Activated T-helper 9 cell treated with anti-CD3 and anti-CD28 coated beads, Interleukin-2, amount 50 U/mL, for 16 hours (primary cell): ENCODE measurements around the gene PDGFD.

Source experiments
- DNase-seq: peaks from one replicate; pipeline ENCODE4 v3.0.0-alpha.2; 2020; ENCODE audit warnings: low read depth

PDGFD gene

GRCh38 chr11:103883856-103884255 lies 280.1 kb downstream of the PDGFD start:
- DNase-seq, result no peak

GRCh38 chr11:103883291-103883690 lies 280.7 kb downstream of the PDGFD start:
- DNase-seq, result no peak

GRCh38 chr11:103881584-103881983 lies 282.4 kb downstream of the PDGFD start:
- no peak for DNase-seq

GRCh38 chr11:103880968-103881367 lies 283.0 kb downstream of the PDGFD start:
- DNase-seq, result no peak

DNA sequence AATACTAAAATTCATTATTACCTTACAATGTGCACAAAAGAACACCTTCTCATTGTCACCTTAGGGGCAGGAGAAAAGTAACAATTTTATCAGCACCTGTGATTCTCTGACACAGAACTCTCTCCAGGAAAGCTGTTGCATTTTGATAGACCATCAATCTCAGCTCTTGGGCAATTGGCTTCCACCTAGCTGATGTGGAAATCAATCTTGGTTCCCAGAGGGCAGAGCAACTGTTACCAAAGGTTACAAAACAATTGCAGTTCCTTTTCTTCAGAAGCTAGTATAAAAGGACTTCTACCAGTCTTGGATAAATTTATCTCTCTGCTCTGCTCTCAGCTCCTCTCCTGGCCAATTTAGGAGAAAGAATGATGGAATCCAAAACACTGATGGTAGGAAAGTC lies 285.3 kb downstream of the PDGFD start:
- DNase-seq, result no peak

DNA sequence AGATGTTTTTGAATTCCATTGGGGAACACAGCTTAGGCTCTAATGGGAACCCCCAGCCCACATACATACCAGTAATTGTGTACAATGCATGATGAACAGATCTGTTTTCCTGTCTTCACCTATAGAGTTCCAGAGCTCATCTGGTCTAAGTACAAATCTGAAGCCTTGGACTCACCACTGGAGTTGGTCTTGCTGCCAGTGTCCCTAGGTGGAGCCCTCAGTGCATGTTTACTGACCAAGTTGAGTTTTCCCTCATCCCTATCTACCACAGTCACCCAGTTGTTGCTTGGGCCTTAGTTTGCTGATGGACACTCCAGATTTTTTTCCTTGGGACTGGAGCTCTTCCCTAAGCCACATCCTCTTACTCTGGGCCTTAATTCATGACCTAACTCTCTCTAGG lies 286.7 kb downstream of the PDGFD start:
- no peak for DNase-seq

- no peak for DNase-seq
Measured at GRCh38 chr11:103875855-103876510, 288.0 kb downstream of the PDGFD start.

DNA sequence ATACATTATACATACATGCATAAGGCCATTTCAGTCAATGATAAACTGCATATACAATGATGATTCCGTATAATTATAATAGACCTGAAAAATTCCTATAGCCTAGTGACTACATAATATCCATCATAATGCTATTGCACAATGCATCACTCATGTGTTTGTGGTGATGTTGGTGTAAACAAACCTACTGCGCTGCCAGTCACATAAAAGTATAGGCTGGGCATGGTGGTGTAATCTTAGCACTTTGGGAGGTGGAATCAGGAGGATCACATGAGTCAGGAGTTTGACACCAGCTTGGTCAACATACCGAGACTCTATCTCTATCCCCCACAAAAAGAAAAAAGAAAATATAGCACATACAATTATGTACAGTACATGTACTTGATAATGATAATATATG lies 291.2 kb downstream of the PDGFD start:
- no peak for DNase-seq

DNA sequence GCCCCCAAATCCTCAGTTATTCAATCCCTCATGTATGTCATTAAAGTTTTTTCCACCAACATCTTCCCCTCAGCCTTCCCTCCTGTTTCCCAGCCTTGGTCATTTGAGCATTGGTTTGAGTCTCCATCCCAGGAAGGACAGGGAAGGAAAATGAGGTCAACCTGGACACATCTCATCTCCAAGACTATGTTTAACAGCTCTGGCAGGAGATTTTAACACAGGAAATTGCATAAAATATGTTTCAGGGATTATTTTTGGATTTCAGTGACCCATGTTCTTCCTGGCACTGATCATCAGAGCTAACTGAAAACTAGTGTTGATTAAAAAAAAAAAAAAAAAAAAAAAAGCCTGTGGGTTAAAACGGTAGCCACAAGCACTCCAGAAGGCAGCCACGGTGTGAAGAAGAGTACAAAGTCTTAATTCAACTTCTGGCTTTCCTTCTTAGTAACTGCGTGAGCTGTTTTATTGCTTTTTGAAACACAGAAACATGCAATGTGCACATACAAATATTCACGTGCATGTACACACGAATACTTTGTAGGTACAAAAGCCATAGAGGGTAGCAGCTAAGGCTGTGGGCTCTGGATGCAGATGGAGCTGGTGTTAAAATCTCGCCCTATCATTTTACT lies 291.9 kb downstream of the PDGFD start:
- no peak for DNase-seq

GRCh38 chr11:103870821-103871309 lies 293.1 kb downstream of the PDGFD start:
- no peak for DNase-seq

- DNase-seq, result no peak
Measured at GRCh38 chr11:103867481-103867880, 296.5 kb downstream of the PDGFD start.

- no peak for DNase-seq
Measured at GRCh38 chr11:103863497-103863896, 300.4 kb downstream of the PDGFD start.

GRCh38 chr11:103862802-103863174 lies 301.2 kb downstream of the PDGFD start:
- DNase-seq, result no peak

GRCh38 chr11:103862094-103862801 lies 301.7 kb downstream of the PDGFD start:
- no peak for DNase-seq
